ENCODE measurements around the gene SKI. TPM values are rescaled to one million over a fixed set of nuclear protein-coding genes. Genes with fewer than 3 reads are reported as not detected.

The SKI gene
- total and polyA plus RNA-seq, 10 of the 15 experiments (the other 5 are each of a cell fraction or from before 2014, with no cell fraction given): 0.03 to 14.9 (median 0.96) TPM

- TF ChIP-seq ESRRA (IDR thresholded peaks at IDR 0.05; ENCODE audit: low read length) (no peak), ZSCAN29 (IDR thresholded peaks at IDR 0.05) (no peak), YBX1 (IDR thresholded peaks at IDR 0.05) (no peak)
- DNase-seq (ENCODE audit: low read depth, low spot score): no peak
- no peak overlapping the region for H3K4me2 ChIP-seq (ENCODE audit: control insufficient read depth, insufficient read depth)
- FAIRE-seq: no peak
- no peaks in the 10 kb centered on the region for H3K79me2 ChIP-seq (ENCODE audit: control insufficient read depth, insufficient read depth, low read length)
- POLR2A ChIA-PET: interaction anchor here (0.6 kb wide), 1 partner anchor 16 kb away, joined by 3 read pairs; no protein-coding TSS in a partner anchor
- H3K9me3 ChIP-seq (replicated peaks; ENCODE audit: control insufficient read depth, insufficient read depth, low read length): no peaks in the 10 kb centered on the region
- no peak overlapping the region for H2AFZ ChIP-seq (ENCODE audit: control insufficient read depth, low read depth, low read length)
- no peak overlapping the region for H3K4me3 ChIP-seq
- in situ Hi-C loops (cut with MboI): no loop called here
- no peaks in the 10 kb centered on the region for H3K27me3 ChIP-seq (replicated peaks in 1 of 2; ENCODE audit: control insufficient read depth in 2 of 2, insufficient read depth in 2 of 2, low read length in 1 of 2)
- no TSS peak for BruUV-seq (replicated peaks)
- no peak overlapping the region for H3K27ac ChIP-seq (ENCODE audit: control insufficient read depth, insufficient read depth)
- H4K20me1 ChIP-seq (ENCODE audit: control insufficient read depth, insufficient read depth): no peaks in the 10 kb centered on the region
- H3K36me3 ChIP-seq (ENCODE audit: control insufficient read depth in 2 of 2, insufficient read depth in 2 of 2, low read length in 1 of 2): no peaks in the 10 kb centered on the region
- H3K4me1 ChIP-seq (ENCODE audit: control insufficient read depth, insufficient read depth, low read length): peaks cover 10% of the 10 kb centered on the region
- intact Hi-C loops (cut with micrococcal nuclease; ENCODE audit: unreplicated experiment): no loop called here
- ATAC-seq: no peak
- no peak overlapping the region for H3K9ac ChIP-seq (ENCODE audit: control insufficient read depth, insufficient read depth, low read length)
- SMC1A ChIA-PET (ENCODE audit: uncharacterized antibody, unreplicated experiment): no interaction called here
- CTCF ChIA-PET: interaction anchor here (2.1 kb wide), 1 partner anchor 121 kb away, joined by 12 read pairs; the partner anchor contains the start of gene FAAP20
- 39% methylated on average over 16 of the region's 16 CpGs for WGBS (ENCODE audit: insufficient coverage, insufficient replicate concordance, low lambda C conversion rate, missing lambda C conversion rate)
- RAD21 ChIA-PET (ENCODE audit: unreplicated experiment): interaction anchor here (0.7 to 3.2 kb wide), 5 partner anchors 17 to 121 kb away, joined by 3 to 18 read pairs (median 5); partner anchors contain the start of gene FAAP20
Measured at GRCh38 chr1:2316451-2316961, 88.4 kb downstream of the SKI start.

DNA sequence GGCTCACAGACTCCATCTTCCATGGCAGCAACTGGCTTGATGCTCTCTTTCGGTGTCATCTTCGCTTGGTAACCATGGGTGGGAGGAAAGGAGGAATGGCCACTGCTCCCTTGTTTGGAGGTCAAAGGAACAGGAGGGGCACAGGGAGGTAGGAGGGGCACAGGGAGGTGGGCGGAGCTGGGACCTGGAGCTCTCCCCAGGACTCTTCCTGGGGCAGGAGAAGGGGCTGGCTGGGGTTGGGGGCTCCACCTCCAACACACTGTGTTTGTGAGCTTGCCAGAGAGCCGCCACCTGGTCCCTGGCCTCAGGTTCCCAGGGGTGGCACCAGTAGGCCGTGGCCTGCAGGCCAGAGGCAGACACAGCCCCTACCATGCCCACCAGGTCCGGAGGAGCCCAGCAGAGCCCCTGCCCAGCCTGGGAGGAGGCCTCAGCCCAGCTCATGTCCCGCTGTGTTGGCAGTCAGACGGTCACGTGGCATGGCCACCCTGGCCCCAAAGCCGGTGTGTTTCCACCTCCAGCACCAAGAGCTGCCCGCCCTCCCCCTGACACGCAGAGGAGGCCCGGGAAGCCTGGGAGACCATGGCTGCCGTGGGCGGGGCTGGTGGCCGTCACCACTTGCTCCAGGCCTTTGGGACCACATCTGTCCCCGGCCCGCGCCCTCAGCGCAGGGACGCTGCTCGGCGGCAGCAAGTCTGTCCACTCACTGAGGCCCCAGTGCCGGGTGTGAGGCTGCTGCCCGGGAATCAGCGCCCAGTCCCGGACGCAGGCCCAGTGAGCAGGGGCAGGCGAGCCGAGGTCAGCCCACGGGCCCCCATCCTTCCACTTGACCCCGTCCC lies 89.3 kb downstream of the SKI start:
- DNase-seq (ENCODE audit: low read depth, low spot score) (no peak), FAIRE-seq (no peak), ATAC-seq (no peak)
- Histone ChIP-seq H3K79me2 (ENCODE audit: control insufficient read depth, insufficient read depth, low read length) (no peaks in the 10 kb centered on the region), H3K9ac (ENCODE audit: control insufficient read depth, insufficient read depth, low read length) (no peak overlapping the region), H3K4me2 (ENCODE audit: control insufficient read depth, insufficient read depth) (no peak overlapping the region), H3K27me3 (replicated peaks in 1 of 2; ENCODE audit: control insufficient read depth in 2 of 2, insufficient read depth in 2 of 2, low read length in 1 of 2) (no peaks in the 10 kb centered on the region), H3K4me1 (ENCODE audit: control insufficient read depth, insufficient read depth, low read length) (peaks cover 3% of the 10 kb centered on the region), H3K27ac (ENCODE audit: control insufficient read depth, insufficient read depth) (no peak overlapping the region), H3K4me3 (no peak overlapping the region), H2AFZ (ENCODE audit: control insufficient read depth, low read depth, low read length) (no peak overlapping the region), H3K36me3 (ENCODE audit: control insufficient read depth in 2 of 2, insufficient read depth in 2 of 2, low read length in 1 of 2) (no peaks in the 10 kb centered on the region), H4K20me1 (ENCODE audit: control insufficient read depth, insufficient read depth) (no peaks in the 10 kb centered on the region), H3K9me3 (replicated peaks; ENCODE audit: control insufficient read depth, insufficient read depth, low read length) (no peaks in the 10 kb centered on the region)
- SMC1A ChIA-PET (ENCODE audit: uncharacterized antibody, unreplicated experiment): interaction anchor here (0.6 kb wide), 1 partner anchor 33 kb away, joined by 3 read pairs; no protein-coding TSS in a partner anchor
- POLR2A ChIA-PET: interaction anchor here (0.6 kb wide), 1 partner anchor 16 kb away, joined by 3 read pairs; no protein-coding TSS in a partner anchor
- CTCF ChIA-PET: no interaction called here
- WGBS (ENCODE audit: insufficient coverage, insufficient replicate concordance, low lambda C conversion rate, missing lambda C conversion rate): 65% methylated on average over 31 of the region's 32 CpGs
- no TSS peak for BruUV-seq (replicated peaks)
- RAD21 ChIA-PET (ENCODE audit: unreplicated experiment): interaction anchor here (1.9 to 3.2 kb wide), 2 partner anchors 83 to 122 kb away, joined by 4 to 18 read pairs; partner anchors contain the start of gene FAAP20
- TF ChIP-seq NRF1 (conservative IDR thresholded peaks at IDR 0.05; ENCODE audit: low read depth, low read length): no peak
- TF ChIP-seq KLF5 (IDR thresholded peaks at IDR 0.05; ENCODE audit: partially characterized antibody): no peak
- TF ChIP-seq USF1 (IDR thresholded peaks at IDR 0.05; ENCODE audit: borderline replicate concordance, extremely low read length, insufficient read depth, low read depth, low read length): no peak
- in situ Hi-C loops (cut with MboI) (no loop called here), intact Hi-C loops (cut with micrococcal nuclease; ENCODE audit: unreplicated experiment) (no loop called here)
